ENCODE measurements around the gene ITPR3.

DNA sequence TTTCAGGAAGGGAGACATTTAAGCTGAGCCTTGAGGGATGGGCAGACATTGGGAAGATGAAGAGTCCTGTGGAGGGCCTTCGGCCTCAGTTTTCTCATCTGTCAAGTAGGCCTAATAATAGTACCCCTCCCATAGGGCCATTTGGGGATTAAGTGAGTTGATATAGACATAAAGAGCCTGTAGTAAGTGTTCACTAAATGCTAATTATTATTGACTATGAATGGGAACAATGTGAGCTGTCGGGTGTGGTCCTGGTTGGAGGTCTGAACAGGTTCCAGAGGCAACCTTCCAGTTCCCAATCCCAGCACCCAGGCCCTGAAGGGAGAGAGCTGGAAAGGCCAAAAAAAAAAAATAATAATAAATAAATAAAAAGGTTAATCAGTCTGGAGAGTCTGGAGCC is 14.5 kb upstream of the ITPR3 start:
- no peak for TF ChIP-seq CTCF (IDR thresholded peaks at IDR 0.05)
- no peak for TF ChIP-seq POLR2A (IDR thresholded peaks at IDR 0.05)
- no peak for TF ChIP-seq POLR2AphosphoS5 (IDR thresholded peaks at IDR 0.05)
